GM21825 (cell line): ENCODE data around the gene ADAMTS13.

Experiments used
- ATAC-seq: cut with Tn5 transposase; IDR thresholded peaks from one replicate; pipeline ENCODE4 v1.9.1; 2021; ENCODE audit warnings: mild to moderate bottlenecking, moderate library complexity; ENCODE audit not compliant: unreplicated experiment

The ADAMTS13 gene

DNA sequence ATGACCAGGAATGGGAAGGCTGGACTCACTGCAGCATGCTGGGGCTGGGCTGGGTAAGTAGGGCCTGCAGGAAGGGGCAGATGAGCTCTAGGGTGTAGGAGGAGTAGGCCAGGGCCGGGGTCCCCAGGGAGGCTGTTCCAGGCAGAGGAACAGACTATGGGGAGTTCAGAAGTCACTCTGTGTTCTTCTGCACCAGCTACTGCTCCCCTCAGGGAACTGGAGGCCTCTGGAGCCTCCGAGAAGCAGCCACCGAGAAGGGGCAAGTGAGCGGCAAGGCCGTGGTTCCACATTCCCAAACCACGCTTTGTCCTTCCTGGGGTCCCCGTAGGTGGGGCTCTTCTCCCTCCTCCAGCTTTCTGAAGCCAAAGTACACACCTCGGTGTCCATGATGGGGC lies 65.2 kb downstream of the ADAMTS13 start:
- ATAC-seq: no peak

DNA sequence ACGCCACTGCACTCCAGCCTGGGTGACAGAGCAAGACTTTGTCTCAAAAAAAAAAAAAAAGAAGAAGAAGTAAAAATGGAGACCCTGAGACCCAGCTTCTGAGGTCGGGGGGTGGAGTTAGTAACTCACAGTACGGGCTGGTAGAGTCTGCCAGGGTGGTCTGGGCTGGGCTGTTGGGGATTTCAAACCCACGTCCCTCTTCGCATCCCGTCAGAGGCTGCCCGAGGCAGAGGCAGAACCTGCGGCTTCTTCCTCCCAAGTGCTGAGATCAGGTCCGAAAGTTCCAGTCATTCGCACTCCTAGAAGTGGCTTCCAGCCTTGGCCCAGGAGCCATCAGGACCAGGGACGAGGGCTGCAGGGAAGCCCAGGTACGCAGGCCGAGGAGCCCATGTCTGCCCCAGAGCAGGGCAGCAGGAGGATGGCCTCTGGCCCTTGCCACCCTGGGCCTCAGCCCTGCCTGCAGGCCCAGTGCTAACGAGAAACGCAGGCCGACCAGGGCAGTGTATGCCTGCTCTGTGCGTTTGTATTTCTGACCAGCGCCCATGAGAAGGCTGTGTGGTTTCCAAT lies 66.6 kb downstream of the ADAMTS13 start:
- ATAC-seq: no peak

DNA sequence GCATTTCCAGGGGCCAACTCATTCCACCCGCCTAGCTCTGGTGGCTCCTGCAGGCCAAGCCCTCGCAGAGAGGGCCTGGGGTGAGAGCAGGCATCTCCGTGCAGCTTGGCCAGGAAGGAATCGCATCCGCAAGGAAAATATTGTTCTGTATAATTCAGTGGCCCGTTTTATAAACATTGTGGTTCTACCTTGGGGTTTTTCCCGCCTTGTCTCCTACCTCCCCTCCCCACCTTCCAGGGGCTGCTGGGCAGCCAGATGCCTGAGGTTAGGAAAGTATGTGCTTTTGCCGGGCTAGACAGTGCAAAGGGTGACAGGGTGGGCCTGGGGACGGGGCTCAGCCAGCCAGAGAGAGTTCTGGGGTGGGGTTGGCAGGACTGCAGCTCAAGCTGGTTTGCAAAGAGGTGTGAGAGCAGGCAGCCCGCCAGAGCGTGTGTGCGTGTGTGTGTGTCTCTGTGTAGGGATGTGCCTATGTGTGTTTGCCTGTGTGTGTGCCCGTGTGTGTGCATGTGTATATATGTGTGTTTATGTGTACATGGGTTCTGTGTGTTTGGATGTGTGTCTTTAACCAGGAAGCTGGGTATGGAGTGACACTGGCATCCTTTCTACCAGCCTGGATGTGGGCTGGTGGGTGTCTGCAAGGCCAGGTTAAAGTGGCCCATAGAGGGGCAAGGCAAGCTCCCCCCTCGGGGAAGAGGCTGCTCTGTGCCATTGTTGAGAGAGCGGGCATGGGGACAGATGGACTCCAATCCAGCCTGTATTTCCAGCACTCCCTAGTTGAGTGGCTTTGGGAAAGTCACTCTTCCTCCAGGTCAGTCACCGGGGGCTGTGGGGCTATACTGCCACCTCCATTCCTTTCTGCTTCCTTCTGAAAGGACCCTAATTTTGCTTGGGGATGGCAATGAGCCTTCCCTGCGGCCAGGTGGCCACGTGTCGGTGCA lies 67.4 kb downstream of the ADAMTS13 start:
- ATAC-seq: no peak

DNA sequence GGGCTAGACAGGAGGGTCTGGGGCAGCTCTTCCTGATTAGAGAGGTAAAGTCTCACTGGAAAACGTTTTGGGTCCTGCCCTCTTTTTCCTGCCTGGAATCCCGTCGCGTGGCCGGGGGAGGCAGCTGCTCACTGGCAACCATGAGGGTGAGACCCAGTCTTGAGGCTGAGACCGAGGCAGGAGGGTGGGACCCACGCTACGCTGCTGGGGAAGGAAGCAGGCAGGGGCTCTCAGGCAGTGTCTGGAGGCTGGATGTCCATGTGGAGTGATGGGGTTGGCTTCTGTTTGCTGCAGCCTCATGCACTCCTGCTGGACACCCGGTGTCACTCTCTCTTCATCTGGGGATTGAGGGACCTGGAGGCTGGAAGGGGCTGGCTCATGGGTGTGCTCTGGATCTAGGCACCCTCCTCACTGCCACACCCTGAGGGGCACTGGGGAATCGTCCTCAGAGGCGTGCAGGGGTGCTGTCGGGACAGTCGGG lies 68.1 kb downstream of the ADAMTS13 start:
- ATAC-seq: no peak

DNA sequence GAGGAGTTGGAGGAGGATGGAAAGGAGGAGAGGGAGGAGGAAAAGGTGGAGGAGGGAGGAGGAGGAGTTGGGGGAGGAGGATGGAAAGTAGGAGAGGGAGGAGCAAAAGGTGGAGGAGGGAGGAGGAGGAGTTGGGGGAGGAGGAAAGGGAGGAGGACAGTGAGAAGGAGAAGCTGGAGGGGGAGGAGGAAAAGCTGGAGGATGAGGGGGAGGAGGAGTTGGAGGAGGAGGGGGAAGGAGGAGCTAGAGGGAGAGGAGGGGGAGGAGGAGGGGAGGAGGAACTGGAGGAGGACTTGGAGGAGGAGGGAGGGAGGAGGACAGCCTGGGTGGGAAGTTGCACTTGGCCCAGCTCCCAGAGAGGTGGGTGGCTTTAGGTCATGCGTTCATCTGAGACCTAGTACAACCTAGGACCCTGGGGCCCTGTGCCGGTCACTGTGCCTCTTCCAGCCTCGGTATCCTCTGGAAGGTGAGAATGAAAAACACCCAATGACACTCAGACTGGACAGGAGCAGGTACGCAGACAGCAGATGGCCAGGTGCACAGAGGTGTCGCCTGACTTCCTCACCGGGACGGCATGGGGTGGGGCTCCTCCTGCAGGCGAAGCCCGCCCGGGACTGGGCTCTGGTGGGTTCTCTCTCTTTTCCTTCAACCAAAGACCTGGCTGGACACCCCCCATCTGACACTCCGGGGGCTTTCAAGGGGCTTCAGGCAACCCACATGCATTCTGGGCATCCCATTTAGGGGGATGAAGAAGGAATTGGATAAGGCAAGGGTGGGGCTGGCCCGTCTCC lies 68.9 kb downstream of the ADAMTS13 start:
- ATAC-seq: no peak

DNA sequence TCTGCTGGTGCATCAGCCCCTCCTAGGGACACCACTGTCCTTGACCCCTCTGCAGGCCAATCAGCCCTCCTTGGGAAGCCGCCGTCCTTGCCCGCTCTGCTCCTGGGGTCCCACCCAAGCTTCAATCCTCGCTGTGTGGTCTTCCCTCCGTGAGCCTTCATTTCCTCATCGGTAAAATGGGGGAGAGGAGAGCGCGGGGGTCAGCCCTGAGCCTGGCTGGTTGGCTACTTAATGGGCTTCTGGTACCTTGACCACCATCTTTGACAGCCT lies 69.4 kb downstream of the ADAMTS13 start:
- ATAC-seq: no peak

DNA sequence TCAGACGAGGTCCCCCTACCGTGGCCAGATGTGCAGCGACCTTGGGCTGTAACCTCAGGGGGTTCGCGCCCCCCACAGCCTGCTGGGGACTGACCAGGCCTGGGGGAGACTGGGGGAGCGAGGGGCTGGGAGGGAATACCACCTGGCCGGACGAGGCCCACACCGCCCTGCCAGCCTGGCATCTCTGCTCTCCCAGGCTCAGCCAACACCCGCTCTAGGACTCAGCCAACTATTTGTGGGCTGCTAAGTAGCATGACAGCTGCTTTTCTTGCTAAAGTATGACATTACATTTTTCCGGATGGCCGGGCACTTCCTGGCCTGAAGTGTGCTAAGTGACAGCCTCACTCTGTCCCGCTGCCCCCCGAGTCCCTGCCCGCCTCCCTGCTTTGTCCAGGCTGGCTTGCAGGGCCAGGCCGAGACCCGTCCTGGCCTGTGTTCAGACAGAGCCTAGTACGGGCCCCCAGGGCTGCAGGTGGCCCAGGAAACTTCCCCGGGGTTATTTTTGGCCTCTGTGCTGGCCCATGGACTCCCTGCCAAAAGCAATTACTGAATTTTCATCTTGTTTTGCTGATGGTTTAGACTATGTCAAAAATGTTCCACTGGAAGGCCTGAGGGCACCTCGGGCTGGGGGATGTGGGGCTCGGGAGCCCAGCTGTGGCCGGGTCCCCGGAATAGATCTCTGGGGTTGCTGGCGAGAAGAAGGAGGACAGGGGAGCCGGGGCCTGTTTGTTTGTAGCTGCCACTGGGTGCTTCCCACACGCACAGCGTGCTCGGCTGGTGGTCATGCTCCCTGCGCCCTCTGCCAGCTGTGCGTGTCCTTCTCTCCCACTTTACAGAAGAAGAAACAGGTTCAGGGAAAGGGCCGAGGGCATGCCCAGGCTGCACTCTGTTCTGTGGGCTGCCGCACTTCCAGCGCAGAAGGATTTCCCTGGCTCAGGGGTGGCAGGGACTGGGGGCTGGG lies 70.2 kb downstream of the ADAMTS13 start:
- ATAC-seq: no peak

DNA sequence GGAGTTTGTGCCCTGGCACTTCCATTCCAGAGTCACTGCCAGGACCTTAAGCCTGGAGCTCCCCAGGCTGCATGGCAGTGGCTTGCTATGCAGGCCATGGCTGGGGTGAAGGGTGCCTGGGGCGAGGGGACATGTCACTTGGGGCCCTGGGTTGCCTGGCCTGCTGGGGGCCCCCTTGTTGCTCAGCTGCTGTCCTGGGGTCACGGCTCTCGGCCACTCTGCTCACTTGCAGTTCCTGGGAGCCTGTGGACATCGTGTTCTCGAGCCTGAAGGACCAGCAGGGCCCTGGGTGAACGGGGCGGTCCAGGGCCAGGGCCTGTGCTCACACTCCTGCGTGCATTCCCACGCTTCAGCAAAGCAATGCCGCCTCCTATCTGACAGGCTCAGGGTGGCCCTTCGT lies 71.3 kb downstream of the ADAMTS13 start:
- no peak for ATAC-seq

DNA sequence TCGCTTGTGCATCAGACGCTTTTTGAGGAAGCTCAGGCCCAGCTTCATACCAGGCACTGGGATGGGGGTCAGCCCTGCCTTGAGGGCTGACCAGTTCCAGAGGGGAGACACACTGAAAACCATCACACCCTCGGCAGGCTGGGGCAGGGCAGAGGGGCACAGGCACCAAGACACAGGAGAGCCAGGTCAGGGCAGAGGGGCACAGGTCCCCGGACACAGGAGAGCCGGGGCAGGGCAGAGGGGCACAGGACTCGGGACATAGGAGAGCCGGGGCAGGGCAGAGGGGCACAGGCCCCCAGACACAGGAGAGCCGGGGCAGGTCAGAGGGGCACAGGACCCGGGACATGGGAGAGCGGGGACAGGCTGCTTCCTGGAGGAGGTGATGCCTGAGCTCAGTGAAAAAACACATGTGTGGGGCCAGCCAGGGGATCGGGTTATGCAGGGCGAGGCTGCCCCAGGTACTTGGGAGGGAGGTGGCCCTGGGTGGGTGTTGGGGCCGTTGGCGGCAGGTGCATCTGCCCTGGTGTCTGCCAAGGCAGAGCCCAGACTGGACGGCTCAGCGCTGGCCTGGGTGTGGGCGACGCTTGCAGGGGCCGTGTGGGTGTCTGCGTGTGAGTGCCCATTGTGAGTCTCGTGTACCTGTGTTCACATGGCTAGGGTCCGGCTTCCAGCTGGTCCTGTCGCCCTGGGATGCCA lies 71.8 kb downstream of the ADAMTS13 start:
- ATAC-seq: no peak

DNA sequence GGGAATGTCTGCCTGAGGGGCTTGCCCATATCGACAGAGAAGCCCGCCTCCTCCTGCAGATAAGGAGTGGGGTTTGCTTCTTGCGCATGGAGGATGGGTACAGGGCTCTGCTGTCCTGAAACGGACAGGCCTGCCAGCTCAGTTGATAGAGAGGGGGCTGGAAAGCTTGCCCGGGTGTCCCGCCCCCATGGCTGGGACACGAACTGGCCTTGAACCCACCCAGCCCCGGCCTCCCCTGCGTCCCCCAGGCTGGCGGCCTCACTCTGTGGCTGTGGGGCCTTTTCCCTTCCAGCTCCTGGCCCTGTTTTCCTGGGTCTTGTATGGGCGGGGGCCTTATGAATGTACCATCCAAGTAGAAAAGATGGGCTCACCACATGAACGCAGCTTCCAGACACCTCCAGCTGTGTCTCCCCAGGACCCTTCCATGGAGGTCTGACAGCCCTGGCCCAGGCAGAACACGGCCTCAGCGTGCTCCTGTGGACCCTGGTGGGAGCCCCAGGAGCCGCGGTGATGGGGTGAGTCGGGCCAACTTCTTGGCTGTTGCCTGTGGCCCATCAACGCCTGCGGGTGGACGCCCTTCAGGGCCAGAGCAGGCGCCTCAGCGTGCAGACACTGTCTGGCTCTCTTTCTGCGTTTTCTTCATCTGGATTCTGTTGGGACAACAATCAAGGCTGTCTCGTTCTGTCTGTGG lies 72.6 kb downstream of the ADAMTS13 start:
- ATAC-seq: no peak

DNA sequence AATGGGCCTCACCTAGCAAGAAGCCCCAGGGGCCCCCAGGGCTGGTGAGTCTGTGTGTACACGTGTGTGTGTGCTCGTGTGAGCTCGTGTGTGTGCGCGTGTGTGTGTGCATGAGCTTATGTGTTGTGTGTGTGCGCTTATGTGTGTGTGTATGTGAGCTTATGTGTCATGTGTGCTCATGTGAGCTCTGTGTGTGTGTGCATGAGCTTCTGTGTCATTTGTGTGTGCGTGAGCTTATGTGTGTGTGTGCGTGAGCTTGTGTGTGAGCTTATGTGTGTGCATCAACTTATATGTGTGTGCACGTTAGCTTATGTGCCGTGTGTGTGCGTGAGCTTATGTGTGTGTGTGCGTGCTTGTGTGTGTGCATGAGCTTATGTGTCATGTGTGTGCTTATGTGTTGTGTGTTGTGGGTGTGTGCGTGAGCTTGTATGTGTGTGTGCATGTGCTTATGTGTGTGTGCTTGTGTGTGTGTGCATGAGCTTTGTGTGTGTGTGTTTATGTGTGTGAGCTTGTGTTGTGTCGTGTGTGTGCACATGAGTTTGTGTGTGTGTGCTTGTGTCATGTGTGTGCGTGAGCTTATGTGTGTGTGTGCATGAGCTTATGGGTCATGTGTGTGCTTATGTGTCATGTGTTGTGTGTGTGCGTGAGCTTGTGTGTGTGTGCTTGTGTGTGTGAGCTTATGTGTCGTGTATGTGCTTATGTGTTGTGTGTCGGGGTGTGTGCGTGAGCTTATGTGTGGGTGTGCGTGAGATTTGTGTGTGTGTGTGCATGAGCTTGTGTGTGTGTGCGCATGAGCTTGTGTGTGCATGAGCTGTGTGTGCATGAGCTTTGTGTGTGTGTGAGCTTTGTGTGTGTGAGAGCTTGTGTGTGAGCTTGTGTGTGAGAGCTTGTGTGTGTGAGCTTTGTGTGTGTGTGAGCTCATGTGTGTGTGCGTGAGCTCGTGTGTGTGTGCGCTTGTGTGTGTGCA lies 73.4 kb downstream of the ADAMTS13 start:
- no peak for ATAC-seq

DNA sequence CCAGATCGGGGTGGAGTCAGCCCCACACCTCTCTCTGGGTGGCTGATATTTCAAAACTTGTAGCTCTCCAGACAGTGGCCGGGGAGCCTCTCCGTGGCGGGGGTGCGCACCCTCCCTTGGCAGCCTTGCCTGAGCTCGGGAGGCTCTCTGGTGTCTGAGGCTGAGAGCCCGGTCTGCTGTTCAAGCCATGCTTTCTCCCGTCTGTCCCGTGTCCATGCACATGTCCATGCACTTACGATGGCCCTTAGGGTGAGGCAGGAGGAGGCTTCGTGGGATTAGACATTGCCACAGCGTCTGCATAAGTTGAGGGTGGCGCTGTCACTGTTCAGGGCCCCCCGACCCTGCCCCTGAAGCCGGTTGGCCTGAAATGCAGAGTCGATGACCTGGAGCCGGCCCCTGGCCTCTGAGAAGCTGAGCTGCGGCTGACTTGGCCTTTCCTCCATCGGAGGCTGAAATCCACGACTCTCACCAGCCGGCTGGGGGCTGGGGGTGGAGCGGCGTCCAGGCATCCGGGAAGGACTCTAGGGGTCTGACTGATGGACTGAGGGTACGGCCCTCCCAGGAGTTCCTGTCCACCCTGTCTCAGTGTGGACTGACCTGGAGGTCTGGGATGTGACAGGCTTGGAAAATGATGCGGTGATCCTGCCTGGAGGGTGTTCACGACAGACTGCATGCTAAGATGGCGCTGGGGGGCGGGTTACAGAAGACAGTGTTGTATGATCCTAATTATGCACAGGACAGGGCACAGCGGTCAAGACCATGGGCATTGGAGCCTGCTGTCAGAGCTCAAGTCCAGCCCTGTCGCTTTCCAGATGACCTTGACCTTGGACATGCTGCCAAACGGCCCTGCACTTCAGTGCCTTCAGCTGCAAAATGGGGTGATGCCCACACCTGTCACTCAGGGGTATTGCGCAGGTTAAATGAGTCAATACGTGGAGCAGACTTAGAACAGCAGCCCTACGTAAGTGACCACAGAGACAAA lies 75.0 kb downstream of the ADAMTS13 start:
- ATAC-seq: no peak

DNA sequence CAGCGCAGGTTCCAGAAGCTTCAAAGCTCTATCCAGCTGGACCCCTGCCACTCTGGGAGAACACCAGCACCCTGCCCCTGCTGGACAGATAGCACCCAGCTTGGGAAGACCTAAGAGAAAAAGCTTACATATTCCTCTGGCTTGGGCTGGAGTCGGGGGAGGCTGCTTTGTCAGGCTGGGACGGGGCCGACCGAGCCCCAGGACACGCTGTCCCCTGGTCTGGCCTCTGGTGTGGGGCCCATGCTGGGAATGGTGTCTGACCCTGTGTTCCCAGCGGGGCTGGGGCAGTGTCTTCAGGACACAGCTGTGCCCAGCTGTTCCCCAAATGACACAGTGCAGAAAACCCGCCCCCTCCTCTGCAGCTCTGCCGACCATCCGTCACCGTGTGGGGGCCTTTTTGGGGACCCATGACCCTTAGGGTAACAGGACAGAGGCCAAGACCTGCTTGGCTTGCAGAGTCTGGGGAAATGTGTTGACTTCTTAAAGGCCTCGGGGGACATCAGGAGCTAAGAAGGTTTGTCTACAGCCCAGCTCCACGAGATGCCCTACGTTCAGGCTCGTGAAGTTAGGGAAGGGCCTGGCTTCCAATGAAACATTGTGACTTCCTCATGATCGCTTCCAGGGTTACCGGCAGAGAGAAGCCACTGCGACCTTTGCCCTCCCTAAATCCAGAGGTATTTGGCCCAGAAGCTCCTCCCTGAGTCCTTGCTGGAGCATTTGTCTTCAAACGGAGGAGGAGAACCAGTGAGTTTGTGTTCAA lies 77.1 kb downstream of the ADAMTS13 start:
- ATAC-seq: no peak

DNA sequence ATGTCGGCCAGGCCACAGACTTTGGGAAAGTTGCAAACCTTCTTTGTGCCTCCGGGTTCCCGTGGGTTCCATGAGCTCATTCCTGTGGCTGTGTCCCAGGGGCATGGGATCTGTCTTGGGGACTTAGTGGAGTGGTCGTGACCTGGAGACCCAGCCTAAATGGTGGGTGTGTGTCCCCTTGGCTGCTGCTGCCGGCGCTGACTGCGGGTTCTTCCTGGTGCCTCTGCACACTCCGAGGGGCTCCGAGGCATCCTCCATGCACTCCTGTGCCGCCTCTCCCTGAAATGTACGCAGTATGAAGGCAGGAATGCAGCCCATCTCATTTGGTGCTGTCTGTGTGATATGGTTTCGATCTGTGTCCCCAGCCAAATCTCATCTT lies 77.7 kb downstream of the ADAMTS13 start:
- no peak for ATAC-seq

DNA sequence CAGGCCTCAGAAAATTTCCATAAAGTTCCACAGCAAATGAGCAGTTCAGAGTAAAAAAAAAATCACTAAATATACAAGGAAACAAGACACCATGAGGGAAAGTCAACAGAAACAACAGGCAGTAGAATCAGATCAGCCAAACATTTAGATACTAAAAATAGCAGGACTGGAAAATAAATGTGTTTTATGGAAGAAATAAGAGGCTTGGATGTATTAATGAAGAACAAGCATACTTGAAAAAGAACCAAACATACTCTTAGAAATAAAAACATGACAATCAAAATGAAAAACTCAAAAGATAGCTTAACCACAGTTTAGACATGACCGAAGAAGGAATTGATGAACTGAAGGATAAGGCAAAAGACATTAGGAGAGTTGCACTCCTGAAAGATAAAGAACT lies 79.9 kb downstream of the ADAMTS13 start:
- ATAC-seq: no peak

DNA sequence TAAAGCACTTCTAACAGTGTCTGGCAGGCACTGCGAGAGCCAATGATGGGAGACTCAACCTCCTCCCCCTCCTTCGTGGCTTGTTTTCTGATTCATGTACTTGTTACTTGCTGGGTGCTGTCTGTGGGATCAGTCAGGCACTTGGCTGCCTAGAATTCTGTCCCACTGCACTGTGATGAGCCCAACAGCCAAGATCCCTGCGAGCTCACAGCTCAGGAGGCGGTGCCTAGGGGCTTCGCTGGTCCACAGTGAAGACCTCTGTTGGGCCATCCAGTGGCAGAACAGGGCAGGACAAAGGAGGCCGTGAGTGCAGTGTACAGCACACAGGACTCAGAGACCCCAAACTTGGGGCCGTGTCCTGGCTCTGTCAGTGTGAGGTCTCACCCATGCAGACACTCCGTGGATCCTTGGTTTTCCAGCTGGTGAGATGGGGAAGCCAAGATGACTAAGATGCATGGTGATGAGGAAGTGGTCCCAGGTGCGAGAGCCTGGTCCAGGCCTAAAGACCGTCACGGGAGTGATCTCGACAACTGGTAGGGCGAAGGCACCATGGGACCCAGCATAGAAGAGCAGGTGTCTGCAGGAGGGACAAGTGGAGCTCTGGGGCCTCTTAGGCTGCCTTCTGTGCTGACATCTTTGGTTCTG lies 83.1 kb downstream of the ADAMTS13 start:
- no peak for ATAC-seq
